Measurements from ENCODE around the gene KIFAP3. TPM values are rescaled to one million over a fixed set of nuclear protein-coding genes. Genes with fewer than 3 reads are reported as not detected.
"Not testable (repeated sequence)": the region's sequence is repeated elsewhere in the genome, so short reads cannot be mapped to it uniquely, and the experiment has no call there.

KIFAP3 gene
- total RNA-seq, 1 donor from 2014 or later, result 48.0 TPM

GRCh38 chr1:170085091-170085490, 10.6 kb upstream of the KIFAP3 start:
- Histone ChIP-seq H3K4me3 (ENCODE audit: low read length in 3 of 3) (no peak overlapping the region), H3K4me1 (ENCODE audit: control insufficient read depth in 3 of 3, insufficient read depth in 3 of 3, low read length in 3 of 3) (no peaks in the 10 kb centered on the region), H3K27ac (ENCODE audit: low read depth, low read length) (no peak overlapping the region), H3K9me3 (ENCODE audit: control insufficient read depth in 3 of 3, low read length in 3 of 3) (no peaks in the 10 kb centered on the region), H3K27me3 (ENCODE audit: control insufficient read depth in 3 of 3, insufficient read depth in 3 of 3, low read length in 3 of 3) (no peaks in the 10 kb centered on the region), H3K36me3 (ENCODE audit: control insufficient read depth in 3 of 3, insufficient read depth in 3 of 3, low read length in 3 of 3) (no peaks in the 10 kb centered on the region), H3K9ac (ENCODE audit: low read depth in 1 of 3, low read length in 3 of 3) (no peak overlapping the region)

- H3K27me3 ChIP-seq (ENCODE audit: control insufficient read depth in 3 of 3, insufficient read depth in 3 of 3, low read length in 3 of 3), result no peaks in the 10 kb centered on the region
- H3K36me3 ChIP-seq (ENCODE audit: control insufficient read depth in 3 of 3, insufficient read depth in 3 of 3, low read length in 3 of 3), result no peaks in the 10 kb centered on the region
- H3K4me3 ChIP-seq (ENCODE audit: low read length in 3 of 3), result no peak overlapping the region
- H3K27ac ChIP-seq (ENCODE audit: low read depth, low read length), result no peak overlapping the region
- H3K9ac ChIP-seq (ENCODE audit: low read depth in 1 of 3, low read length in 3 of 3), result no peak overlapping the region
- H3K4me1 ChIP-seq (ENCODE audit: control insufficient read depth in 3 of 3, insufficient read depth in 3 of 3, low read length in 3 of 3), result peaks cover 0 to 8% (median 0%) of the 10 kb centered on the region in 3 donors
- peaks cover 0 to 3% (median 3%) of the 10 kb centered on the region in 3 donors for H3K9me3 ChIP-seq (ENCODE audit: control insufficient read depth in 3 of 3, low read length in 3 of 3)
Measured at GRCh38 chr1:170078610-170079189, 4.2 kb upstream of the KIFAP3 start.

- H3K27ac ChIP-seq (ENCODE audit: low read depth, low read length), result no peak overlapping the region
- H3K4me3 ChIP-seq (ENCODE audit: low read length in 3 of 3), result no peak overlapping the region
- H3K9me3 ChIP-seq (ENCODE audit: control insufficient read depth in 3 of 3, low read length in 3 of 3), result peaks cover 0 to 3% (median 3%) of the 10 kb centered on the region in 3 donors
- H3K27me3 ChIP-seq (ENCODE audit: control insufficient read depth in 3 of 3, insufficient read depth in 3 of 3, low read length in 3 of 3), result no peaks in the 10 kb centered on the region
- H3K36me3 ChIP-seq (ENCODE audit: control insufficient read depth in 3 of 3, insufficient read depth in 3 of 3, low read length in 3 of 3), result no peaks in the 10 kb centered on the region
- no peak overlapping the region for H3K9ac ChIP-seq (ENCODE audit: low read depth in 1 of 3, low read length in 3 of 3)
- peaks cover 0 to 8% (median 0%) of the 10 kb centered on the region in 3 donors for H3K4me1 ChIP-seq (ENCODE audit: control insufficient read depth in 3 of 3, insufficient read depth in 3 of 3, low read length in 3 of 3)
Measured at GRCh38 chr1:170077926-170078325, 3.4 kb upstream of the KIFAP3 start.

- not testable (repeated sequence) for H3K9ac ChIP-seq (ENCODE audit: low read depth in 1 of 3, low read length in 3 of 3); H3K27ac ChIP-seq (ENCODE audit: low read depth, low read length); H3K4me1 ChIP-seq (ENCODE audit: control insufficient read depth in 3 of 3, insufficient read depth in 3 of 3, low read length in 3 of 3); H3K4me3 ChIP-seq (ENCODE audit: low read length in 3 of 3); H3K9me3 ChIP-seq (ENCODE audit: control insufficient read depth in 3 of 3, low read length in 3 of 3); H3K27me3 ChIP-seq (ENCODE audit: control insufficient read depth in 3 of 3, insufficient read depth in 3 of 3, low read length in 3 of 3); H3K36me3 ChIP-seq (ENCODE audit: control insufficient read depth in 3 of 3, insufficient read depth in 3 of 3, low read length in 3 of 3)
Measured at GRCh38 chr1:170076952-170077351, 2.5 kb upstream of the KIFAP3 start.

GRCh38 chr1:170076199-170076598, 1.7 kb upstream of the KIFAP3 start:
- no peak overlapping the region for H3K9ac ChIP-seq (ENCODE audit: low read depth in 1 of 3, low read length in 3 of 3)
- no peaks in the 10 kb centered on the region for H3K27me3 ChIP-seq (ENCODE audit: control insufficient read depth in 3 of 3, insufficient read depth in 3 of 3, low read length in 3 of 3)
- no peak overlapping the region for H3K27ac ChIP-seq (ENCODE audit: low read depth, low read length)
- H3K36me3 ChIP-seq (ENCODE audit: control insufficient read depth in 3 of 3, insufficient read depth in 3 of 3, low read length in 3 of 3), result peaks cover 0 to 3% (median 0%) of the 10 kb centered on the region in 3 donors
- no peak overlapping the region for H3K4me3 ChIP-seq (ENCODE audit: low read length in 3 of 3)
- H3K4me1 ChIP-seq (ENCODE audit: control insufficient read depth in 3 of 3, insufficient read depth in 3 of 3, low read length in 3 of 3), result peaks cover 0 to 8% (median 0%) of the 10 kb centered on the region in 3 donors
- H3K9me3 ChIP-seq (ENCODE audit: control insufficient read depth in 3 of 3, low read length in 3 of 3), result peaks cover 0 to 3% (median 3%) of the 10 kb centered on the region in 3 donors

GRCh38 chr1:170075186-170075585, 691 bp upstream of the KIFAP3 start:
- Histone ChIP-seq H3K9ac (ENCODE audit: low read depth in 1 of 3, low read length in 3 of 3) (peak overlapping the region; percentile 82 to 87 (median 83)), H3K4me1 (ENCODE audit: control insufficient read depth in 3 of 3, insufficient read depth in 3 of 3, low read length in 3 of 3) (peaks cover 0 to 8% (median 0%) of the 10 kb centered on the region in 3 donors), H3K27me3 (ENCODE audit: control insufficient read depth in 3 of 3, insufficient read depth in 3 of 3, low read length in 3 of 3) (no peaks in the 10 kb centered on the region), H3K9me3 (ENCODE audit: control insufficient read depth in 3 of 3, low read length in 3 of 3) (peaks cover 0 to 3% (median 3%) of the 10 kb centered on the region in 3 donors), H3K4me3 (ENCODE audit: low read length in 3 of 3) (peak overlapping the region; percentile 85 to 95 (median 94)), H3K36me3 (ENCODE audit: control insufficient read depth in 3 of 3, insufficient read depth in 3 of 3, low read length in 3 of 3) (peaks cover 0 to 3% (median 0%) of the 10 kb centered on the region in 3 donors), H3K27ac (ENCODE audit: low read depth, low read length) (peak overlapping the region; percentile 74)

GRCh38 chr1:170073893-170074249, 624 bp downstream of the KIFAP3 start:
- H3K9me3 ChIP-seq (ENCODE audit: control insufficient read depth in 3 of 3, low read length in 3 of 3), result peaks cover 0 to under 1% (median 0%) of the 10 kb centered on the region in 3 donors
- H3K4me1 ChIP-seq (ENCODE audit: control insufficient read depth in 3 of 3, insufficient read depth in 3 of 3, low read length in 3 of 3), result peaks cover 0 to 8% (median 0%) of the 10 kb centered on the region in 3 donors
- peaks cover 0 to 3% (median 0%) of the 10 kb centered on the region in 3 donors for H3K36me3 ChIP-seq (ENCODE audit: control insufficient read depth in 3 of 3, insufficient read depth in 3 of 3, low read length in 3 of 3)
- H3K27me3 ChIP-seq (ENCODE audit: control insufficient read depth in 3 of 3, insufficient read depth in 3 of 3, low read length in 3 of 3), result no peaks in the 10 kb centered on the region
- peak overlapping the region; percentile 74 for H3K27ac ChIP-seq (ENCODE audit: low read depth, low read length)
- peak overlapping the region; percentile 85 to 95 (median 94) for H3K4me3 ChIP-seq (ENCODE audit: low read length in 3 of 3)
- peak overlapping the region; percentile 83 to 91 (median 87) for H3K9ac ChIP-seq (ENCODE audit: low read depth in 1 of 3, low read length in 3 of 3)

GRCh38 chr1:170071378-170071777, 3.1 kb downstream of the KIFAP3 start:
- Histone ChIP-seq H3K4me1 (ENCODE audit: control insufficient read depth in 3 of 3, insufficient read depth in 3 of 3, low read length in 3 of 3) (peaks cover 0 to 8% (median 0%) of the 10 kb centered on the region in 3 donors), H3K4me3 (ENCODE audit: low read length in 3 of 3) (no peak overlapping the region), H3K9me3 (ENCODE audit: control insufficient read depth in 3 of 3, low read length in 3 of 3) (no peaks in the 10 kb centered on the region), H3K9ac (ENCODE audit: low read depth in 1 of 3, low read length in 3 of 3) (no peak overlapping the region), H3K27me3 (ENCODE audit: control insufficient read depth in 3 of 3, insufficient read depth in 3 of 3, low read length in 3 of 3) (no peaks in the 10 kb centered on the region), H3K36me3 (ENCODE audit: control insufficient read depth in 3 of 3, insufficient read depth in 3 of 3, low read length in 3 of 3) (peaks cover 0 to 3% (median 0%) of the 10 kb centered on the region in 3 donors), H3K27ac (ENCODE audit: low read depth, low read length) (no peak overlapping the region)

GRCh38 chr1:170068923-170069322, 5.6 kb downstream of the KIFAP3 start:
- H3K4me1 ChIP-seq (ENCODE audit: control insufficient read depth in 3 of 3, insufficient read depth in 3 of 3, low read length in 3 of 3), result peaks cover 0 to 2% (median 0%) of the 10 kb centered on the region in 3 donors
- peaks cover 0 to 3% (median 0%) of the 10 kb centered on the region in 3 donors for H3K36me3 ChIP-seq (ENCODE audit: control insufficient read depth in 3 of 3, insufficient read depth in 3 of 3, low read length in 3 of 3)
- H3K4me3 ChIP-seq (ENCODE audit: low read length in 3 of 3), result no peak overlapping the region
- H3K9ac ChIP-seq (ENCODE audit: low read depth in 1 of 3, low read length in 3 of 3), result no peak overlapping the region
- no peak overlapping the region for H3K27ac ChIP-seq (ENCODE audit: low read depth, low read length)
- H3K9me3 ChIP-seq (ENCODE audit: control insufficient read depth in 3 of 3, low read length in 3 of 3), result no peaks in the 10 kb centered on the region
- H3K27me3 ChIP-seq (ENCODE audit: control insufficient read depth in 3 of 3, insufficient read depth in 3 of 3, low read length in 3 of 3), result no peaks in the 10 kb centered on the region

- Histone ChIP-seq H3K9ac (ENCODE audit: low read depth in 1 of 3, low read length in 3 of 3) (no peak overlapping the region), H3K4me1 (ENCODE audit: control insufficient read depth in 3 of 3, insufficient read depth in 3 of 3, low read length in 3 of 3) (no peaks in the 10 kb centered on the region), H3K27ac (ENCODE audit: low read depth, low read length) (no peak overlapping the region), H3K36me3 (ENCODE audit: control insufficient read depth in 3 of 3, insufficient read depth in 3 of 3, low read length in 3 of 3) (peaks cover 0 to 3% (median 0%) of the 10 kb centered on the region in 3 donors), H3K27me3 (ENCODE audit: control insufficient read depth in 3 of 3, insufficient read depth in 3 of 3, low read length in 3 of 3) (no peaks in the 10 kb centered on the region), H3K9me3 (ENCODE audit: control insufficient read depth in 3 of 3, low read length in 3 of 3) (no peaks in the 10 kb centered on the region), H3K4me3 (ENCODE audit: low read length in 3 of 3) (no peak overlapping the region)
Measured at GRCh38 chr1:170067253-170067819, 7.2 kb downstream of the KIFAP3 start.

All from skeletal muscle tissue (tissue), 4 donors.